HCT116 (cell line): ENCODE measurements around the gene ORM1.

ENCODE experiments used
- POLR2A ChIP-seq: IDR thresholded peaks from 2 replicates; pipeline ENCODE4 v1.7.0; 2011; ENCODE audit warnings: borderline replicate concordance; ENCODE audit not compliant: insufficient read depth, insufficient read length; ENCODE audit errors: extremely low read depth
- YY1 ChIP-seq: IDR thresholded peaks from 2 replicates; pipeline ENCODE4 v1.6.1; 2011; ENCODE audit warnings: low read length, low read depth, moderate library complexity, mild to moderate bottlenecking; ENCODE audit not compliant: insufficient replicate concordance; ENCODE audit errors: extremely low read depth
- TF ChIP-seq, protein P1 (sequence below), 3 experiments: fragments of 200-600 bp in 1 of 3; sonication (generic) in 1 of 3; IDR thresholded peaks in 2 of 3; conservative IDR thresholded peaks in 1 of 3; 2 replicates each; pipeline ENCODE4 v1.5.1; 2012 to 2017; ENCODE audit warnings: low read depth in 2 of 3, low read length in 2 of 3, antibody characterized with exemption in 1 of 3, borderline replicate concordance in 1 of 3, control low read depth in 1 of 3, mild to moderate bottlenecking in 1 of 3, mixed read lengths in 1 of 3, mixed run types in 1 of 3, moderate library complexity in 1 of 3; ENCODE audit not compliant: insufficient read depth in 1 of 3
- TF ChIP-seq, protein P2 (sequence below): IDR thresholded peaks from 2 replicates; pipeline ENCODE4 v1.6.1; 2012

DNA sequence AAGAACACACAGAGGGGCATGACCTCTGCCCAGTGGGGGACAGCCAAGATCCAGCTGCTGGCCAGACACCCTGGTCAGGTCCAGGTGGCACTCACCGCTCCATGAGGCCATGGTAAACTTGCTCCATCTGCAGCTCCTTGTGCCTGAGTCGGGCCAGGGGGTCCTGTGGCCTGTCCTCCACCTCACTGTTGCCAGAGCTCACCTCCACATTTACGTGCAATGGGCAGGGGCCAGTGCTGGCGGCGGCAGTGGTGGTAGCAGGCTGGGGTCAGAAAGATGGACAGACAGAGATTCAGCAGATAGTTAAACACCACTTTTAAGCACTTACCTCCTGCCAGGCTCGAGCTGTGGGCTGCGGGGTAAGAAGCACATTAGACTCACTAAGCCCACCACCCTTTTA lies 36.9 kb downstream of the ORM1 start:
- TF ChIP-seq YY1 (no peak), POLR2A (no peak)
- TF ChIP-seq, protein P1, sequence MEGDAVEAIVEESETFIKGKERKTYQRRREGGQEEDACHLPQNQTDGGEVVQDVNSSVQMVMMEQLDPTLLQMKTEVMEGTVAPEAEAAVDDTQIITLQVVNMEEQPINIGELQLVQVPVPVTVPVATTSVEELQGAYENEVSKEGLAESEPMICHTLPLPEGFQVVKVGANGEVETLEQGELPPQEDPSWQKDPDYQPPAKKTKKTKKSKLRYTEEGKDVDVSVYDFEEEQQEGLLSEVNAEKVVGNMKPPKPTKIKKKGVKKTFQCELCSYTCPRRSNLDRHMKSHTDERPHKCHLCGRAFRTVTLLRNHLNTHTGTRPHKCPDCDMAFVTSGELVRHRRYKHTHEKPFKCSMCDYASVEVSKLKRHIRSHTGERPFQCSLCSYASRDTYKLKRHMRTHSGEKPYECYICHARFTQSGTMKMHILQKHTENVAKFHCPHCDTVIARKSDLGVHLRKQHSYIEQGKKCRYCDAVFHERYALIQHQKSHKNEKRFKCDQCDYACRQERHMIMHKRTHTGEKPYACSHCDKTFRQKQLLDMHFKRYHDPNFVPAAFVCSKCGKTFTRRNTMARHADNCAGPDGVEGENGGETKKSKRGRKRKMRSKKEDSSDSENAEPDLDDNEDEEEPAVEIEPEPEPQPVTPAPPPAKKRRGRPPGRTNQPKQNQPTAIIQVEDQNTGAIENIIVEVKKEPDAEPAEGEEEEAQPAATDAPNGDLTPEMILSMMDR (IDR thresholded peaks at IDR 0.05 in 2 of 3, conservative IDR thresholded peaks at IDR 0.05 in 1 of 3; ENCODE audit: borderline replicate concordance in 1 of 3, insufficient read depth in 1 of 3, low read depth in 2 of 3, low read length in 2 of 3) = no peak
- TF ChIP-seq, protein P2, sequence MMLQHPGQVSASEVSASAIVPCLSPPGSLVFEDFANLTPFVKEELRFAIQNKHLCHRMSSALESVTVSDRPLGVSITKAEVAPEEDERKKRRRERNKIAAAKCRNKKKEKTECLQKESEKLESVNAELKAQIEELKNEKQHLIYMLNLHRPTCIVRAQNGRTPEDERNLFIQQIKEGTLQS = no peak
